HG03521 (cell line): ENCODE measurements around the gene MIXL1.

ENCODE experiments used
- ATAC-seq: cut with Tn5 transposase; IDR thresholded peaks from one replicate; pipeline ENCODE4 v1.9.1; 2021; ENCODE audit warnings: mild to moderate bottlenecking, moderate library complexity; ENCODE audit not compliant: unreplicated experiment

Gene MIXL1

GRCh38 chr1:226276077-226276682, 52.7 kb downstream of the MIXL1 start:
- ATAC-seq, result no peak
